HCT116 (cell line): ENCODE data around the gene BOD1L1. TPM values are rescaled to one million over a fixed set of nuclear protein-coding genes. Genes with fewer than 3 reads are reported as not detected.

Source experiments
- ATAC-seq: fragments of 200-7000 bp; cut with Tn5 transposase; 2 replicates; pipeline ENCODE4 v1.9.1; 2020; ENCODE audit warnings: mild to moderate bottlenecking, moderate library complexity
- BruUV-seq: library from RNA; stranded (reverse); fragments of 400-500 nt; replicated peaks from 2 replicates; lab custom pipeline; 2021; lab: Mats Ljungman, UMichigan
- CTCF ChIA-PET: fragments of 300-600 bp; sonication (Branson Sonifier 250); formaldehyde crosslinking; loops from one replicate; lab custom pipeline; 2021; ENCODE audit warnings: antibody characterized with exemption; lab: Charles Lee
- POLR2A ChIA-PET: fragments of 300-600, 350-600 bp; sonication (Branson Sonifier 250); formaldehyde crosslinking; loops from one replicate; lab custom pipeline; 2021; ENCODE audit warnings: antibody characterized with exemption; lab: Charles Lee
- RAD21 ChIA-PET, 2 experiments: fragments of 300-600 bp; sonication (Branson Sonifier 250); formaldehyde crosslinking; loops; one replicate each; lab custom pipeline; 2023; ENCODE audit warnings: low total read pairs in 2 of 2; ENCODE audit not compliant: uncharacterized antibody in 2 of 2, unreplicated experiment in 2 of 2, low non-redundant PET in 1 of 2; lab: Charles Lee
- DNase-seq: peaks from one replicate; pipeline ENCODE4 v3.0.0-alpha.2; 2010; ENCODE audit warnings: low read depth, low spot score
- H2AFZ ChIP-seq: fragments of 200-600 bp; shearing (Covaris generic), sonication (generic); 2 replicates; pipeline ENCODE4 v1.6.1; 2017; ENCODE audit warnings: low read depth, mixed run types, mixed read lengths, antibody characterized with exemption, low read length; ENCODE audit not compliant: poor library complexity, severe bottlenecking
- H3K27ac ChIP-seq: 2 replicates; pipeline ENCODE4 v1.5.1; 2012; ENCODE audit warnings: low read depth, low read length
- H3K27me3 ChIP-seq: fragments of 200-600 bp; sonication (generic); 2 replicates; pipeline ENCODE4 v1.6.1; 2016; ENCODE audit warnings: mixed run types, low read length, mixed read lengths; ENCODE audit not compliant: insufficient read depth
- H3K36me3 ChIP-seq, 2 experiments: fragments of 200-500 bp in 1 of 2; fragments of 200-600 bp in 1 of 2; sonication (Bioruptor generic) in 1 of 2; sonication (generic) in 1 of 2; 2 replicates each; pipeline versions ENCODE4 v1.5.1 to v1.6.1; 2014 to 2016; ENCODE audit warnings: low read length in 2 of 2, inconsistent platforms in 1 of 2, mixed read lengths in 1 of 2, mixed run types in 1 of 2; ENCODE audit not compliant: insufficient read depth in 2 of 2, control insufficient read depth in 1 of 2
- H3K4me1 ChIP-seq, 2 experiments: fragments of 200-600 bp in 1 of 2; sonication (generic) in 1 of 2; 2 replicates each; pipeline versions ENCODE4 v1.5.1 to v1.6.1; 2012 to 2017; ENCODE audit warnings: low read length in 2 of 2, inconsistent platforms in 1 of 2, mild to moderate bottlenecking in 1 of 2, mixed read lengths in 1 of 2, mixed run types in 1 of 2, moderate library complexity in 1 of 2; ENCODE audit not compliant: insufficient read depth in 2 of 2, control insufficient read depth in 1 of 2
- H3K4me2 ChIP-seq: fragments of 200-600 bp; sonication (generic); 2 replicates; pipeline ENCODE4 v1.6.1; 2017; ENCODE audit warnings: mixed run types, low read length, mixed read lengths
- H3K4me3 ChIP-seq, 2 experiments: fragments of 200-600 bp in 1 of 2; sonication (generic) in 1 of 2; replicated peaks in 1 of 2; 2 replicates each; pipeline ENCODE4 v1.5.1; 2011 to 2016; ENCODE audit warnings: low read length in 2 of 2, control low read depth in 1 of 2, low read depth in 1 of 2, mild to moderate bottlenecking in 1 of 2, mixed read lengths in 1 of 2, mixed run types in 1 of 2
- H3K79me2 ChIP-seq: fragments of 200-600 bp; sonication (generic); 2 replicates; pipeline ENCODE4 v1.6.1; 2017; ENCODE audit warnings: mild to moderate bottlenecking, mixed run types, low read length, moderate library complexity, mixed read lengths; ENCODE audit not compliant: insufficient read depth
- H3K9ac ChIP-seq: fragments of 200-600 bp; sonication (generic); 2 replicates; pipeline ENCODE4 v1.6.1; 2016; ENCODE audit warnings: low read length, mixed read lengths
- H3K9me2 ChIP-seq: fragments of 200-600 bp; sonication (generic), shearing (Covaris generic); 2 replicates; pipeline ENCODE4 v1.6.1; 2017; ENCODE audit warnings: mixed run types, mild to moderate bottlenecking, moderate library complexity; ENCODE audit not compliant: insufficient read depth
- H3K9me3 ChIP-seq, 2 experiments: fragments of 200-500 bp in 1 of 2; fragments of 200-600 bp in 1 of 2; sonication (Bioruptor generic) in 1 of 2; sonication (generic) in 1 of 2; 2 replicates each; pipeline ENCODE4 v1.6.1; 2014 to 2017; ENCODE audit warnings: low read length in 2 of 2, mixed read lengths in 2 of 2, inconsistent platforms in 1 of 2, low read depth in 1 of 2, mild to moderate bottlenecking in 1 of 2, mixed run types in 1 of 2, moderate library complexity in 1 of 2; ENCODE audit not compliant: control insufficient read depth in 1 of 2, insufficient read depth in 1 of 2
- H4K20me1 ChIP-seq: fragments of 200-600 bp; sonication (generic), shearing (Covaris generic); 2 replicates; pipeline ENCODE4 v1.6.1; 2017; ENCODE audit warnings: mixed run types, mild to moderate bottlenecking, moderate library complexity; ENCODE audit not compliant: insufficient read depth
- EGR1 ChIP-seq: IDR thresholded peaks from 2 replicates; pipeline ENCODE4 v1.6.1; 2012; ENCODE audit warnings: low read depth
- ELF1 ChIP-seq: IDR thresholded peaks from 2 replicates; pipeline ENCODE4 v1.6.1; 2012; ENCODE audit warnings: low read depth, borderline replicate concordance
- EZH2 ChIP-seq: fragments of 200-600 bp; sonication (generic); IDR thresholded peaks from 2 replicates; pipeline ENCODE4 v1.6.1; 2017; ENCODE audit warnings: antibody characterized with exemption, mixed run types
- EZH2phosphoT487 ChIP-seq: fragments of 200-600 bp; IDR thresholded peaks from 2 replicates; pipeline ENCODE4 v1.6.1; 2018; ENCODE audit warnings: antibody characterized with exemption, borderline replicate concordance
- FOSL1 ChIP-seq: IDR thresholded peaks from 2 replicates; pipeline ENCODE4 v1.6.1; 2012; ENCODE audit warnings: low read depth
- POLR2AphosphoS5 ChIP-seq: IDR thresholded peaks from 2 replicates; pipeline ENCODE4 v1.6.1; 2011; ENCODE audit warnings: mild to moderate bottlenecking, low read depth, low read length, moderate library complexity
- SIN3A ChIP-seq: IDR thresholded peaks from 2 replicates; pipeline ENCODE4 v1.6.1; 2012; ENCODE audit warnings: low read depth
- SP1 ChIP-seq: IDR thresholded peaks from 2 replicates; pipeline ENCODE4 v1.6.1; 2012; ENCODE audit warnings: low read depth
- SRF ChIP-seq: IDR thresholded peaks from 2 replicates; pipeline ENCODE4 v1.6.1; 2012; ENCODE audit warnings: low read depth
- TCF7L2 ChIP-seq: IDR thresholded peaks from 2 replicates; pipeline ENCODE4 v1.7.0; 2011; ENCODE audit warnings: borderline replicate concordance, inconsistent platforms; ENCODE audit not compliant: insufficient read depth, insufficient read length; ENCODE audit errors: extremely low read depth
- YY1 ChIP-seq: IDR thresholded peaks from 2 replicates; pipeline ENCODE4 v1.6.1; 2011; ENCODE audit warnings: low read length, low read depth, moderate library complexity, mild to moderate bottlenecking; ENCODE audit not compliant: insufficient replicate concordance; ENCODE audit errors: extremely low read depth
- ZFX ChIP-seq: fragments of 450-650 bp; IDR thresholded peaks from 2 replicates; pipeline ENCODE4 v1.6.1; 2017
- intact Hi-C: fragments of 100-400 bp; cut with micrococcal nuclease; formaldehyde crosslinking; loops from 2 replicates; pipeline ENCODE4 v1.10.0; 2022
- total RNA-seq: library from RNA; stranded (reverse); gene quantifications from one replicate; pipeline ENCODE4 v1.2.1, GENCODE V29; 2021; ENCODE audit not compliant: unreplicated experiment
- TF ChIP-seq, protein P1 (sequence below): IDR thresholded peaks from 2 replicates; pipeline ENCODE4 v1.6.1; 2011; ENCODE audit warnings: mild to moderate bottlenecking, low read length, moderate library complexity; ENCODE audit not compliant: insufficient replicate concordance; ENCODE audit errors: extremely low read depth
- TF ChIP-seq, protein P2 (sequence below): IDR thresholded peaks from 2 replicates; pipeline ENCODE4 v1.6.1; 2012
- TF ChIP-seq, protein P3 (sequence below): IDR thresholded peaks from 2 replicates; pipeline ENCODE4 v1.6.1; 2012; ENCODE audit warnings: low read depth
- TF ChIP-seq, protein P4 (sequence below): IDR thresholded peaks from 2 replicates; pipeline ENCODE4 v1.6.1; 2012

Gene BOD1L1
- total RNA-seq, 1 experiment from 2014 or later = 22.4 TPM

DNA sequence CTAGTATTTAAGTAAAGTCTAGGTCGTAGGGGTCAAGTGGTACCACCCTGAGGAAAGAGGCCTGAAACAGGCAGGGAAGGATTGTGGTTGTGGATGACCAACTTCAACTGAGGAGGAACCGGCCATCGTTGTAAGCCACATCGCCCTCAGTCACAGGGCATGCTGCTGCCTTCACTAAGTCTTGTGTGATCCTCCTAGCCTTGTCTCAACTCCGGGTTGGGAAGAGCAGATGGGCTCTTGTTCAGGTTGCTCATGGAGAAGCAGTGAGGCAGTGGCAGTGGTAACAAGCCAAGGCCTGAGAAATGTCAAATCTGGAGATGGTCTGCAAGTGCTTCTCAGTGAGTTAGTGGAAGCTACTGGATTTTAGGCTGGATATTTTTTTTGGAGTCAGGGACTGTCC lies 60.4 kb downstream of the BOD1L1 start:
- Histone ChIP-seq H3K79me2 (no peaks in the 10 kb centered on the region), H3K27ac (no peak overlapping the region), H2AFZ (no peak overlapping the region), H3K27me3 (no peaks in the 10 kb centered on the region), H3K9ac (no peak overlapping the region), H3K36me3 (peaks cover 4 to 15% of the 10 kb centered on the region in 2 experiments; a peak in 2 of 4 replicates), H3K4me1 (no peaks in the 10 kb centered on the region), H4K20me1 (no peaks in the 10 kb centered on the region), H3K4me2 (no peak overlapping the region), H3K9me3 (no peaks in the 10 kb centered on the region), H3K9me2 (no peaks in the 10 kb centered on the region), H3K4me3 (no peak overlapping the region)
- ChIA-PET CTCF (no interaction called here), RAD21 (no interaction called here), POLR2A (no interaction called here)
- BruUV-seq = no TSS peak
- intact Hi-C loops = no loop called here
- ATAC-seq = no peak
- DNase-seq = no peak
- TF ChIP-seq, protein P1, sequence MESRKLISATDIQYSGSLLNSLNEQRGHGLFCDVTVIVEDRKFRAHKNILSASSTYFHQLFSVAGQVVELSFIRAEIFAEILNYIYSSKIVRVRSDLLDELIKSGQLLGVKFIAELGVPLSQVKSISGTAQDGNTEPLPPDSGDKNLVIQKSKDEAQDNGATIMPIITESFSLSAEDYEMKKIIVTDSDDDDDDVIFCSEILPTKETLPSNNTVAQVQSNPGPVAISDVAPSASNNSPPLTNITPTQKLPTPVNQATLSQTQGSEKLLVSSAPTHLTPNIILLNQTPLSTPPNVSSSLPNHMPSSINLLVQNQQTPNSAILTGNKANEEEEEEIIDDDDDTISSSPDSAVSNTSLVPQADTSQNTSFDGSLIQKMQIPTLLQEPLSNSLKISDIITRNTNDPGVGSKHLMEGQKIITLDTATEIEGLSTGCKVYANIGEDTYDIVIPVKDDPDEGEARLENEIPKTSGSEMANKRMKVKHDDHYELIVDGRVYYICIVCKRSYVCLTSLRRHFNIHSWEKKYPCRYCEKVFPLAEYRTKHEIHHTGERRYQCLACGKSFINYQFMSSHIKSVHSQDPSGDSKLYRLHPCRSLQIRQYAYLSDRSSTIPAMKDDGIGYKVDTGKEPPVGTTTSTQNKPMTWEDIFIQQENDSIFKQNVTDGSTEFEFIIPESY = no peak
- TF ChIP-seq POLR2AphosphoS5 (no peak), SRF (no peak), EGR1 (no peak), EZH2 (no peak), ZFX (no peak), EZH2phosphoT487 (no peak), SIN3A (no peak), SP1 (no peak), FOSL1 (no peak), YY1 (no peak), ELF1 (no peak), TCF7L2 (no peak)
- TF ChIP-seq, protein P2, sequence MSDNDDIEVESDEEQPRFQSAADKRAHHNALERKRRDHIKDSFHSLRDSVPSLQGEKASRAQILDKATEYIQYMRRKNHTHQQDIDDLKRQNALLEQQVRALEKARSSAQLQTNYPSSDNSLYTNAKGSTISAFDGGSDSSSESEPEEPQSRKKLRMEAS = no peak
- TF ChIP-seq, protein P3, sequence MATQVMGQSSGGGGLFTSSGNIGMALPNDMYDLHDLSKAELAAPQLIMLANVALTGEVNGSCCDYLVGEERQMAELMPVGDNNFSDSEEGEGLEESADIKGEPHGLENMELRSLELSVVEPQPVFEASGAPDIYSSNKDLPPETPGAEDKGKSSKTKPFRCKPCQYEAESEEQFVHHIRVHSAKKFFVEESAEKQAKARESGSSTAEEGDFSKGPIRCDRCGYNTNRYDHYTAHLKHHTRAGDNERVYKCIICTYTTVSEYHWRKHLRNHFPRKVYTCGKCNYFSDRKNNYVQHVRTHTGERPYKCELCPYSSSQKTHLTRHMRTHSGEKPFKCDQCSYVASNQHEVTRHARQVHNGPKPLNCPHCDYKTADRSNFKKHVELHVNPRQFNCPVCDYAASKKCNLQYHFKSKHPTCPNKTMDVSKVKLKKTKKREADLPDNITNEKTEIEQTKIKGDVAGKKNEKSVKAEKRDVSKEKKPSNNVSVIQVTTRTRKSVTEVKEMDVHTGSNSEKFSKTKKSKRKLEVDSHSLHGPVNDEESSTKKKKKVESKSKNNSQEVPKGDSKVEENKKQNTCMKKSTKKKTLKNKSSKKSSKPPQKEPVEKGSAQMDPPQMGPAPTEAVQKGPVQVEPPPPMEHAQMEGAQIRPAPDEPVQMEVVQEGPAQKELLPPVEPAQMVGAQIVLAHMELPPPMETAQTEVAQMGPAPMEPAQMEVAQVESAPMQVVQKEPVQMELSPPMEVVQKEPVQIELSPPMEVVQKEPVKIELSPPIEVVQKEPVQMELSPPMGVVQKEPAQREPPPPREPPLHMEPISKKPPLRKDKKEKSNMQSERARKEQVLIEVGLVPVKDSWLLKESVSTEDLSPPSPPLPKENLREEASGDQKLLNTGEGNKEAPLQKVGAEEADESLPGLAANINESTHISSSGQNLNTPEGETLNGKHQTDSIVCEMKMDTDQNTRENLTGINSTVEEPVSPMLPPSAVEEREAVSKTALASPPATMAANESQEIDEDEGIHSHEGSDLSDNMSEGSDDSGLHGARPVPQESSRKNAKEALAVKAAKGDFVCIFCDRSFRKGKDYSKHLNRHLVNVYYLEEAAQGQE = no peak
- TF ChIP-seq, protein P4, sequence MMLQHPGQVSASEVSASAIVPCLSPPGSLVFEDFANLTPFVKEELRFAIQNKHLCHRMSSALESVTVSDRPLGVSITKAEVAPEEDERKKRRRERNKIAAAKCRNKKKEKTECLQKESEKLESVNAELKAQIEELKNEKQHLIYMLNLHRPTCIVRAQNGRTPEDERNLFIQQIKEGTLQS = no peak
